ENCODE results near the gene FOXP1. TPM values are rescaled to one million over a fixed set of nuclear protein-coding genes. Genes with fewer than 3 reads are reported as not detected.

The FOXP1 gene
- total RNA-seq, 1 experiment from 2014 or later: 75.3 TPM

DNA sequence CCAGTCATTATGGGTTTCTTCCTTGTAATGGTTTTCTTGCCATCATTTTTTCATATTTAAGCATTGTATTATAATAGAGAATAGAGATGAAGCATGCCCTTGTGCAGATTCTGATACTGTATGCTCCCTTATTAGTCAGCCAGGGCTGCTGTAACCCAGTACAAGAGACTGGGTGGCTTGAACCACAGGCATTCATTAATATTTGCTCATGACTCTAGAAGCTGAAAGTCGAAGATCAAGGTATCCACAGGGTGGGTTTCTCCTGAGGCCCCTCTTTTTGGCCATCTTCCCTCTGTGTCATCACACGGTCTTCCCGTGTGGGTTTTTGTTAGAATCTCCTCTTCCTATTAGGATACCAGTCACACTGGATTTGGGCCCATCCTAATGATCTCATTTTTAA is 74.5 kb downstream of the FOXP1 start:
- Histone ChIP-seq H3K79me2 (ENCODE audit: insufficient read depth, low read length) (no peaks in the 10 kb centered on the region), H3K9ac (ENCODE audit: extremely low read depth, insufficient read length, low read length) (no peak overlapping the region), H3K14ac (ENCODE audit: insufficient read depth, low read length) (no peak overlapping the region), H3K27ac (ENCODE audit: insufficient read length, low read depth, low read length) (no peak overlapping the region), H2BK15ac (ENCODE audit: low read depth, low read length) (no peak overlapping the region), H4K5ac (ENCODE audit: insufficient read length, low read depth, low read length) (no peak overlapping the region), H2BK20ac (ENCODE audit: low read depth, low read length, poor library complexity, severe bottlenecking) (no peak overlapping the region), H3K27me3 (ENCODE audit: insufficient read depth, low read length) (no peaks in the 10 kb centered on the region), H3K18ac (ENCODE audit: insufficient read length, low read depth, low read length) (no peak overlapping the region), H2BK12ac (ENCODE audit: insufficient read length, low read depth, low read length) (no peak overlapping the region), H3K4ac (ENCODE audit: low read depth, low read length) (no peak overlapping the region), H3K4me2 (ENCODE audit: insufficient read depth, insufficient read length, low read length) (no peak overlapping the region), H3T11ph (ENCODE audit: low read length) (no peak overlapping the region), H3K23ac (ENCODE audit: insufficient read length, low read depth, low read length) (no peak overlapping the region), H2AK5ac (ENCODE audit: insufficient read length, low read length) (no peak overlapping the region), H4K8ac (replicated peaks; ENCODE audit: insufficient read length, low read depth, low read length) (no peak overlapping the region), H4K91ac (ENCODE audit: insufficient read length, low read depth, low read length) (no peak overlapping the region), H3K9me3 (ENCODE audit: control insufficient read depth, low read depth, low read length) (no peaks in the 10 kb centered on the region), H2BK5ac (ENCODE audit: insufficient read length, low read length) (no peak overlapping the region), H3K56ac (ENCODE audit: insufficient read length, low read depth, low read length) (no peak overlapping the region), H3K79me1 (ENCODE audit: insufficient read depth, low read depth, low read length, poor library complexity, severe bottlenecking) (no peaks in the 10 kb centered on the region), H4K20me1 (ENCODE audit: control insufficient read depth, insufficient read depth, insufficient read length) (no peaks in the 10 kb centered on the region), H2AFZ (ENCODE audit: low read length) (no peak overlapping the region), H3K4me1 (ENCODE audit: insufficient read depth, low read length) (peaks cover 7% of the 10 kb centered on the region), H2BK120ac (ENCODE audit: low read depth, low read length, poor library complexity, severe bottlenecking) (no peak overlapping the region), H3K23me2 (ENCODE audit: insufficient read length, low read depth, low read length, poor library complexity, severe bottlenecking) (no peaks in the 10 kb centered on the region)
- no peak for DNase-seq
- H3K36me3 Mint-ChIP-seq (ENCODE audit: insufficient read depth in 1 of 3, low read depth in 3 of 3): no peaks in the 10 kb centered on the region
- no peaks in the 10 kb centered on the region for H3K27me3 Mint-ChIP-seq (ENCODE audit: low read depth)
- WGBS (ENCODE audit: extremely low coverage, insufficient read length, low lambda C conversion rate): no CpG with 5 or more reads among the region's 3 CpGs
- no peak overlapping the region for H3K4me3 Mint-ChIP-seq
- no peak overlapping the region; a peak in 1 of 7 replicates for H3K27ac Mint-ChIP-seq
- no peaks in the 10 kb centered on the region for H3K9me3 Mint-ChIP-seq
- peaks cover 31 to 37% of the 10 kb centered on the region in 2 experiments for H3K4me1 Mint-ChIP-seq
- TF ChIP-seq, protein P1, sequence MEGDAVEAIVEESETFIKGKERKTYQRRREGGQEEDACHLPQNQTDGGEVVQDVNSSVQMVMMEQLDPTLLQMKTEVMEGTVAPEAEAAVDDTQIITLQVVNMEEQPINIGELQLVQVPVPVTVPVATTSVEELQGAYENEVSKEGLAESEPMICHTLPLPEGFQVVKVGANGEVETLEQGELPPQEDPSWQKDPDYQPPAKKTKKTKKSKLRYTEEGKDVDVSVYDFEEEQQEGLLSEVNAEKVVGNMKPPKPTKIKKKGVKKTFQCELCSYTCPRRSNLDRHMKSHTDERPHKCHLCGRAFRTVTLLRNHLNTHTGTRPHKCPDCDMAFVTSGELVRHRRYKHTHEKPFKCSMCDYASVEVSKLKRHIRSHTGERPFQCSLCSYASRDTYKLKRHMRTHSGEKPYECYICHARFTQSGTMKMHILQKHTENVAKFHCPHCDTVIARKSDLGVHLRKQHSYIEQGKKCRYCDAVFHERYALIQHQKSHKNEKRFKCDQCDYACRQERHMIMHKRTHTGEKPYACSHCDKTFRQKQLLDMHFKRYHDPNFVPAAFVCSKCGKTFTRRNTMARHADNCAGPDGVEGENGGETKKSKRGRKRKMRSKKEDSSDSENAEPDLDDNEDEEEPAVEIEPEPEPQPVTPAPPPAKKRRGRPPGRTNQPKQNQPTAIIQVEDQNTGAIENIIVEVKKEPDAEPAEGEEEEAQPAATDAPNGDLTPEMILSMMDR (conservative IDR thresholded peaks at IDR 0.05): no peak

Data from H9 (cell line).